IMR-90 (cell line): Measurements from ENCODE around the gene CCDC9. TPM values are rescaled to one million over a fixed set of nuclear protein-coding genes. Genes with fewer than 3 reads are reported as not detected.

ENCODE experiments used
- ATAC-seq: fragments of 200-7000 bp; cut with Tn5 transposase; 2 replicates; pipeline ENCODE4 v1.9.1; 2020; ENCODE audit warnings: low read depth, mild to moderate bottlenecking, moderate library complexity
- BruUV-seq: library from RNA; stranded (reverse); fragments of 400-500 nt; replicated peaks from 2 replicates; lab custom pipeline; 2021; lab: Mats Ljungman, UMichigan
- CTCF ChIA-PET: fragments of 300-600 bp; formaldehyde crosslinking; extraction: SDS; loops from one replicate; lab custom pipeline; 2021; ENCODE audit warnings: antibody characterized with exemption; lab: Yijun Ruan, JAX
- POLR2A ChIA-PET: fragments of 300-600 bp; sonication (Branson Sonifier 250); formaldehyde crosslinking; loops from one replicate; lab custom pipeline; 2022; ENCODE audit warnings: antibody characterized with exemption; ENCODE audit not compliant: unreplicated experiment; lab: Charles Lee
- DNase-seq: peaks from one replicate; pipeline ENCODE4 v3.0.0; 2013
- H2AFZ ChIP-seq: replicated peaks from 2 replicates; pipeline ENCODE3; 2013; ENCODE audit warnings: low read length, mild to moderate bottlenecking; ENCODE audit not compliant: poor library complexity
- H2AK5ac ChIP-seq: 2 replicates; pipeline ENCODE4 v1.6.1; 2013; ENCODE audit warnings: low read depth, low read length, inconsistent platforms
- H2AK9ac ChIP-seq: replicated peaks from 2 replicates; pipeline ENCODE3; 2013; ENCODE audit warnings: mild to moderate bottlenecking, low read depth, low read length, moderate library complexity; ENCODE audit not compliant: poor library complexity
- H2BK120ac ChIP-seq: 2 replicates; pipeline ENCODE4 v1.6.1; 2013; ENCODE audit warnings: low read depth, low read length, inconsistent platforms
- H2BK15ac ChIP-seq: 3 replicates; pipeline ENCODE4 v1.6.1; 2013; ENCODE audit warnings: low read depth, low read length, inconsistent platforms
- H2BK20ac ChIP-seq: 2 replicates; pipeline ENCODE4 v1.6.1; 2013; ENCODE audit warnings: low read depth, mild to moderate bottlenecking, inconsistent platforms, low read length, moderate library complexity
- H2BK5ac ChIP-seq: 2 replicates; pipeline ENCODE4 v1.6.1; 2013; ENCODE audit warnings: mild to moderate bottlenecking, low read depth, low read length, inconsistent platforms; ENCODE audit not compliant: poor library complexity, severe bottlenecking
- H3K14ac ChIP-seq: replicated peaks from 2 replicates; pipeline ENCODE4 v1.6.1; 2013; ENCODE audit warnings: low read depth, low read length, inconsistent platforms
- H3K18ac ChIP-seq: 2 replicates; pipeline ENCODE4 v1.6.1; 2013; ENCODE audit warnings: low read depth, low read length, control low read depth
- H3K23ac ChIP-seq: 2 replicates; pipeline ENCODE4 v1.6.1; 2013; ENCODE audit warnings: low read depth, low read length, inconsistent platforms
- H3K27ac ChIP-seq: 2 replicates; pipeline ENCODE4 v1.5.1; 2013; ENCODE audit warnings: mild to moderate bottlenecking, control low read depth, low read length; ENCODE audit not compliant: insufficient read depth
- H3K27me3 ChIP-seq: 2 replicates; pipeline ENCODE4 v1.6.1; 2013; ENCODE audit warnings: low read length; ENCODE audit not compliant: control insufficient read depth, insufficient read depth
- H3K36me3 ChIP-seq: 2 replicates; pipeline ENCODE4 v1.6.1; 2013; ENCODE audit warnings: low read length, mixed read lengths; ENCODE audit not compliant: control insufficient read depth, insufficient read depth
- H3K4ac ChIP-seq: 2 replicates; pipeline ENCODE4 v1.6.1; 2013; ENCODE audit warnings: low read depth, low read length, inconsistent platforms
- H3K4me1 ChIP-seq: 2 replicates; pipeline ENCODE4 v1.6.1; 2013; ENCODE audit warnings: low read length, mixed read lengths; ENCODE audit not compliant: control insufficient read depth, insufficient read depth
- H3K4me2 ChIP-seq: 2 replicates; pipeline ENCODE4 v1.6.1; 2013; ENCODE audit warnings: low read depth, mild to moderate bottlenecking, control low read depth, low read length, moderate library complexity
- H3K4me3 ChIP-seq: 2 replicates; pipeline ENCODE4 v1.5.1; 2013; ENCODE audit warnings: low read depth, mild to moderate bottlenecking, control low read depth, low read length, moderate library complexity; ENCODE audit not compliant: insufficient read depth
- H3K56ac ChIP-seq: 2 replicates; pipeline ENCODE4 v1.6.1; 2013; ENCODE audit warnings: low read length, inconsistent platforms; ENCODE audit not compliant: insufficient read depth; ENCODE audit errors: extremely low read depth
- H3K79me1 ChIP-seq, 2 experiments: 2 replicates each; pipeline ENCODE4 v1.6.1; 2013; ENCODE audit warnings: low read length in 2 of 2, inconsistent platforms in 1 of 2, low read depth in 1 of 2
- H3K9ac ChIP-seq: 2 replicates; pipeline ENCODE4 v1.6.1; 2013; ENCODE audit warnings: low read depth, low read length, control low read depth
- H3K9me1 ChIP-seq: 2 replicates; pipeline ENCODE4 v1.6.1; 2013; ENCODE audit warnings: low read length, inconsistent platforms; ENCODE audit not compliant: insufficient read depth
- H3K9me3 ChIP-seq: 2 replicates; pipeline ENCODE4 v1.6.1; 2013; ENCODE audit warnings: low read length; ENCODE audit not compliant: control insufficient read depth, insufficient read depth
- H4K20me1 ChIP-seq: 2 replicates; pipeline ENCODE4 v1.6.1; 2013; ENCODE audit warnings: low read length, inconsistent platforms; ENCODE audit not compliant: insufficient read depth
- H4K5ac ChIP-seq: 2 replicates; pipeline ENCODE4 v1.6.1; 2013; ENCODE audit warnings: mild to moderate bottlenecking, low read depth, low read length, control low read depth
- H4K8ac ChIP-seq, 2 experiments: 2 replicates each; pipeline ENCODE4 v1.6.1; 2013; ENCODE audit warnings: low read depth in 2 of 2, low read length in 2 of 2, control low read depth in 1 of 2, inconsistent platforms in 1 of 2
- H4K91ac ChIP-seq: 2 replicates; pipeline ENCODE4 v1.6.1; 2013; ENCODE audit warnings: low read depth, low read length, inconsistent platforms; ENCODE audit not compliant: insufficient read depth
- BHLHE40 ChIP-seq: fragments of 150-350 bp; IDR thresholded peaks from 2 replicates; pipeline ENCODE4 v1.6.1; 2016; ENCODE audit warnings: mild to moderate bottlenecking, low read depth, low read length
- CEBPB ChIP-seq: IDR thresholded peaks from 2 replicates; pipeline ENCODE4 v1.6.1; 2012; ENCODE audit warnings: low read depth, low read length, improper control_type of control experiment
- CHD1 ChIP-seq: IDR thresholded peaks from 2 replicates; pipeline ENCODE4 v1.6.1; 2012; ENCODE audit warnings: low read depth, low read length, improper control_type of control experiment
- CTCF ChIP-seq: conservative IDR thresholded peaks from 2 replicates; pipeline ENCODE4 v1.5.1; 2012; ENCODE audit warnings: mild to moderate bottlenecking, low read depth, low read length, improper control_type of control experiment
- ELK1 ChIP-seq: fragments of 150-350 bp; IDR thresholded peaks from 2 replicates; pipeline ENCODE4 v1.6.1; 2016; ENCODE audit warnings: low read depth, mild to moderate bottlenecking, low read length, moderate library complexity, borderline replicate concordance
- FOS ChIP-seq: fragments of 150-350 bp; IDR thresholded peaks from 2 replicates; pipeline ENCODE4 v1.6.1; 2016; ENCODE audit warnings: low read depth, low read length
- MAFK ChIP-seq: IDR thresholded peaks from 2 replicates; pipeline ENCODE4 v1.6.1; 2012; ENCODE audit warnings: low read depth, low read length, improper control_type of control experiment
- MAZ ChIP-seq: IDR thresholded peaks from 2 replicates; pipeline ENCODE4 v1.6.1; 2012; ENCODE audit warnings: low read depth, mild to moderate bottlenecking, low read length, improper control_type of control experiment, moderate library complexity, borderline replicate concordance
- MXI1 ChIP-seq: IDR thresholded peaks from 2 replicates; pipeline ENCODE4 v1.6.1; 2012; ENCODE audit warnings: low read depth, mild to moderate bottlenecking, low read length, moderate library complexity, borderline replicate concordance
- NFE2L2 ChIP-seq: fragments of 150-350 bp; IDR thresholded peaks from 2 replicates; pipeline ENCODE4 v1.6.1; 2016; ENCODE audit warnings: low read depth, mild to moderate bottlenecking, low read length
- POLR2A ChIP-seq: IDR thresholded peaks from 2 replicates; pipeline ENCODE4 v1.6.1; 2012; ENCODE audit warnings: mild to moderate bottlenecking, low read depth, low read length
- RAD21 ChIP-seq: IDR thresholded peaks from 2 replicates; pipeline ENCODE4 v1.6.1; 2012; ENCODE audit warnings: low read length, improper control_type of control experiment
- RCOR1 ChIP-seq: IDR thresholded peaks from 2 replicates; pipeline ENCODE4 v1.6.1; 2012; ENCODE audit warnings: mild to moderate bottlenecking, low read length, improper control_type of control experiment; ENCODE audit not compliant: insufficient replicate concordance
- RFX5 ChIP-seq: IDR thresholded peaks from 2 replicates; pipeline ENCODE4 v1.8.0; 2012; ENCODE audit warnings: low read depth, mild to moderate bottlenecking, low read length, moderate library complexity
- SMC3 ChIP-seq: fragments of 150-350 bp; IDR thresholded peaks from 2 replicates; pipeline ENCODE4 v1.6.1; 2016; ENCODE audit warnings: low read depth, mild to moderate bottlenecking, antibody characterized with exemption, low read length, moderate library complexity
- WGBS, 2 experiments: methylation state at CpG; one replicate each; pipeline versions ENCODE4 v1.1.5 to v1.1.7; 2013; ENCODE audit warnings: missing lambda C conversion rate in 2 of 2; ENCODE audit not compliant: insufficient read length in 1 of 2; ENCODE audit errors: extremely low coverage in 2 of 2; 5-methylcytosine and 5-hydroxymethylcytosine counted together
- dilution Hi-C: fragments of 300-500 bp; cut with HindIII; formaldehyde crosslinking; loops from one replicate; pipeline ENCODE4 v1.14.3; 2018; ENCODE audit warnings: low sequenced_read_pairs; ENCODE audit not compliant: unreplicated experiment
- in situ Hi-C: fragments of 300-500 bp; cut with MboI; formaldehyde crosslinking; loops from 3 replicates; pipeline ENCODE4 v1.14.3; 2019; ENCODE audit warnings: low sequenced_read_pairs, inconsistent platforms, mixed read lengths
- intact Hi-C: fragments of 100-400 bp; cut with micrococcal nuclease; formaldehyde crosslinking; loops from 2 replicates; pipeline ENCODE4 v1.10.0; 2022
- polyA plus RNA-seq, 3 experiments: library from polyadenylated mRNA; depleted of rRNA; stranded (reverse); fragments of >200 nt; gene quantifications; 2 replicates each; pipeline ENCODE4 v1.2.3, GENCODE V29; 2012; ENCODE audit warnings: low replicate concordance in 1 of 3
- total RNA-seq: library from RNA; depleted of rRNA; stranded (reverse); fragments of >200 nt; gene quantifications from 2 replicates; pipeline ENCODE4 v1.2.3, GENCODE V29; 2012

Gene CCDC9
- total and polyA plus RNA-seq, 2 of the 4 experiments (the other 2 are of a cell fraction), result 2.9 to 8.6 TPM

- H4K20me1 ChIP-seq, result peaks cover 10% of the 10 kb centered on the region; the same call in 1 of the 2 replicates
- peak overlapping the region; percentile 87 for H2AFZ ChIP-seq
- H3K4me1 ChIP-seq, result peaks cover 26% of the 10 kb centered on the region
- H3K18ac ChIP-seq, result no peak overlapping the region
- whole genome bisulfite sequencing, 2 experiments, result 11% methylated on average over 19 of the region's 62 CpGs; no CpG with 5 or more reads in 1 of the 2 experiments
- H3K9me1 ChIP-seq, result peaks cover 15% of the 10 kb centered on the region
- peak overlapping the region; percentile 51 for H2AK9ac ChIP-seq
- H3K14ac ChIP-seq, result no peak overlapping the region
- H3K27ac ChIP-seq, result no peak overlapping the region
- CTCF ChIA-PET, result no interaction called here
- H2BK20ac ChIP-seq, result no peak overlapping the region
- no peak overlapping the region for H3K56ac ChIP-seq
- H2BK5ac ChIP-seq, result no peak overlapping the region
- POLR2A ChIA-PET, result interaction anchor here (0.6 kb wide), 1 partner anchor 30 kb away, joined by 3 read pairs; no protein-coding TSS in a partner anchor
- peak overlapping the region; percentile 53; the same call in 1 of the 2 replicates for H2BK120ac ChIP-seq
- peaks cover 3 to 25% of the 10 kb centered on the region in 2 experiments; a peak in 2 of 4 replicates for H3K79me1 ChIP-seq
- no peaks in the 10 kb centered on the region for H3K36me3 ChIP-seq
- ATAC-seq (peak; percentile 60), DNase-seq (peak; percentile 47)
- H2AK5ac ChIP-seq, result peak overlapping the region; percentile 75
- no peaks in the 10 kb centered on the region for H3K9me3 ChIP-seq
- H4K5ac ChIP-seq, result peak overlapping the region; percentile 11; the same call in 1 of the 2 replicates
- peak overlapping the region; percentile 12; the same call in 1 of the 2 replicates for H3K9ac ChIP-seq
- BruUV-seq, result no TSS peak
- dilution Hi-C loops (no loop called here), intact Hi-C loops (loop anchor here (5.0 kb wide), 1 partner anchor 107 kb away; the partner anchor contains the start of gene SAE1), in situ Hi-C loops (no loop called here)
- peak overlapping the region; percentile 64 for H3K4ac ChIP-seq
- H3K4me3 ChIP-seq, result peak overlapping the region; percentile 37
- H3K4me2 ChIP-seq, result peak overlapping the region; percentile 88
- H4K8ac ChIP-seq, result peak overlapping the region in 1 of 2 experiments; percentile 62; a peak in 1 of 4 replicates
- no peak overlapping the region for H2BK15ac ChIP-seq
- H3K27me3 ChIP-seq, result no peaks in the 10 kb centered on the region
- no peak overlapping the region for H4K91ac ChIP-seq
- H3K23ac ChIP-seq, result 0 out of 2 replicates have a peak overlapping the region, but pooled peaks have one; percentile 77
- TF ChIP-seq RCOR1 (no peak), MAFK (no peak), ELK1 (no peak), NFE2L2 (no peak), POLR2A (no peak), CTCF (no peak), MAZ (no peak; the same call in 1 of the 2 replicates), RAD21 (no peak), FOS (no peak), RFX5 (0 out of 2 replicates have a peak, but pooled peaks have one; percentile 5), CEBPB (no peak), CHD1 (no peak), BHLHE40 (no peak), MXI1 (peak; percentile 44; the same call in 1 of the 2 replicates), SMC3 (no peak)
Measured at GRCh38 chr19:47239610-47240296, 16.6 kb upstream of the CCDC9 start.
